ENCODE data around the gene KAT2B.

DNA sequence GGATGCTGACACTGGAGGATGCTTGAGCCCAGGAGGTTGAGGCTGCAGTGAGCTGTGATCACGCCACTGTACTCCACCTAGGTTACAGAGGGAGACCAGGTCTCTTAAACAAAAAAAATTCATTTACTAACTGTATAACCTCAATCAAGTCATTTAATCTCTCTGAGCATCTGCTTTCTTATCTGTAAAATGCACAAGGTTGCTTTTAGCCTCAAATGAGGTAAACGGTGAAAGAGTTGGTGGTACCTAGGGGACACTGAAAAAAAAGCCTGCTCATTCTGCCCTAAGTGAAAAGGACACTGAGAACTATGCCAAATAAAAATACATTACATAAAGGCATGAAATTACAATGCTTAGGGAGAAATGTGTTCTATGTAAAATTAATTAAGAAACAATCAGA is 31.6 kb upstream of the KAT2B start:
- TF ChIP-seq, protein P1, sequence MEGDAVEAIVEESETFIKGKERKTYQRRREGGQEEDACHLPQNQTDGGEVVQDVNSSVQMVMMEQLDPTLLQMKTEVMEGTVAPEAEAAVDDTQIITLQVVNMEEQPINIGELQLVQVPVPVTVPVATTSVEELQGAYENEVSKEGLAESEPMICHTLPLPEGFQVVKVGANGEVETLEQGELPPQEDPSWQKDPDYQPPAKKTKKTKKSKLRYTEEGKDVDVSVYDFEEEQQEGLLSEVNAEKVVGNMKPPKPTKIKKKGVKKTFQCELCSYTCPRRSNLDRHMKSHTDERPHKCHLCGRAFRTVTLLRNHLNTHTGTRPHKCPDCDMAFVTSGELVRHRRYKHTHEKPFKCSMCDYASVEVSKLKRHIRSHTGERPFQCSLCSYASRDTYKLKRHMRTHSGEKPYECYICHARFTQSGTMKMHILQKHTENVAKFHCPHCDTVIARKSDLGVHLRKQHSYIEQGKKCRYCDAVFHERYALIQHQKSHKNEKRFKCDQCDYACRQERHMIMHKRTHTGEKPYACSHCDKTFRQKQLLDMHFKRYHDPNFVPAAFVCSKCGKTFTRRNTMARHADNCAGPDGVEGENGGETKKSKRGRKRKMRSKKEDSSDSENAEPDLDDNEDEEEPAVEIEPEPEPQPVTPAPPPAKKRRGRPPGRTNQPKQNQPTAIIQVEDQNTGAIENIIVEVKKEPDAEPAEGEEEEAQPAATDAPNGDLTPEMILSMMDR (IDR thresholded peaks at IDR 0.05): no peak
- TF ChIP-seq POLR2A (IDR thresholded peaks at IDR 0.05): no peak
